Measurements from ENCODE around the gene NPDC1. TPM values are rescaled to one million over a fixed set of nuclear protein-coding genes. Genes with fewer than 3 reads are reported as not detected.

Gene NPDC1
- total and polyA plus RNA-seq, 11 donors, result 38.4 to 114 (median 55.1) TPM

DNA sequence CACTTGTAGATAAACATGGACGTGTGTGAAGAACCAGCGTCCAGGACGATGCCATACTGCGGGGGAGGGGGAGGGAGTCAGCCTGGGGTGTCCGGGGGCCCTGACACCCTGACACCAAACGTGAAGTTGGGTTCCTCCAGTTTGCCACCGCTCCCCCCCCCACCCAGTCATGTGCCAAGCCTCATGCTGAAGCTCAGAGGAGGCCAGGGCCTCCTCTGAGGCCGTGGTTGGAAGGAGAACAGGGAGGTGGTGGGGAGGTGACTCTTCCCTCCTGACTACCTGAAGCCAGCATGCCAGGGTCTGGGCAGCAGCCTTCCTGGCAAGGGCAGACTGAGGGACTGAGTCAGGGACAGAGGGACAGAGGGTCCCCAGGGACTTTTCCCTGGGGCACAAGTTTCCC, 6.3 kb upstream of the NPDC1 start:
- Histone ChIP-seq H3K4me3 (no peak overlapping the region), H3K9me3 (no peaks in the 10 kb centered on the region), H3K36me3 (no peaks in the 10 kb centered on the region), H3K4me1 (peaks cover 15 to 52% (median 34%) of the 10 kb centered on the region in 12 donors), H3K27ac (no peak overlapping the region), H3K27me3 (peaks cover 5 to 72% (median 43%) of the 10 kb centered on the region in 9 donors)
- no peak for ATAC-seq
- no peak for DNase-seq
- TF ChIP-seq POLR2A (IDR thresholded peaks at IDR 0.05), result no peak
- TF ChIP-seq, protein P1, sequence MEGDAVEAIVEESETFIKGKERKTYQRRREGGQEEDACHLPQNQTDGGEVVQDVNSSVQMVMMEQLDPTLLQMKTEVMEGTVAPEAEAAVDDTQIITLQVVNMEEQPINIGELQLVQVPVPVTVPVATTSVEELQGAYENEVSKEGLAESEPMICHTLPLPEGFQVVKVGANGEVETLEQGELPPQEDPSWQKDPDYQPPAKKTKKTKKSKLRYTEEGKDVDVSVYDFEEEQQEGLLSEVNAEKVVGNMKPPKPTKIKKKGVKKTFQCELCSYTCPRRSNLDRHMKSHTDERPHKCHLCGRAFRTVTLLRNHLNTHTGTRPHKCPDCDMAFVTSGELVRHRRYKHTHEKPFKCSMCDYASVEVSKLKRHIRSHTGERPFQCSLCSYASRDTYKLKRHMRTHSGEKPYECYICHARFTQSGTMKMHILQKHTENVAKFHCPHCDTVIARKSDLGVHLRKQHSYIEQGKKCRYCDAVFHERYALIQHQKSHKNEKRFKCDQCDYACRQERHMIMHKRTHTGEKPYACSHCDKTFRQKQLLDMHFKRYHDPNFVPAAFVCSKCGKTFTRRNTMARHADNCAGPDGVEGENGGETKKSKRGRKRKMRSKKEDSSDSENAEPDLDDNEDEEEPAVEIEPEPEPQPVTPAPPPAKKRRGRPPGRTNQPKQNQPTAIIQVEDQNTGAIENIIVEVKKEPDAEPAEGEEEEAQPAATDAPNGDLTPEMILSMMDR (IDR thresholded peaks at IDR 0.05), result no peak
- 64 to 81% (median 72%) methylated on average over 1 to 8 of the region's 8 CpGs for WGBS, 4 donors
- intact Hi-C loops (cut with DNase I), result no loop called here

DNA sequence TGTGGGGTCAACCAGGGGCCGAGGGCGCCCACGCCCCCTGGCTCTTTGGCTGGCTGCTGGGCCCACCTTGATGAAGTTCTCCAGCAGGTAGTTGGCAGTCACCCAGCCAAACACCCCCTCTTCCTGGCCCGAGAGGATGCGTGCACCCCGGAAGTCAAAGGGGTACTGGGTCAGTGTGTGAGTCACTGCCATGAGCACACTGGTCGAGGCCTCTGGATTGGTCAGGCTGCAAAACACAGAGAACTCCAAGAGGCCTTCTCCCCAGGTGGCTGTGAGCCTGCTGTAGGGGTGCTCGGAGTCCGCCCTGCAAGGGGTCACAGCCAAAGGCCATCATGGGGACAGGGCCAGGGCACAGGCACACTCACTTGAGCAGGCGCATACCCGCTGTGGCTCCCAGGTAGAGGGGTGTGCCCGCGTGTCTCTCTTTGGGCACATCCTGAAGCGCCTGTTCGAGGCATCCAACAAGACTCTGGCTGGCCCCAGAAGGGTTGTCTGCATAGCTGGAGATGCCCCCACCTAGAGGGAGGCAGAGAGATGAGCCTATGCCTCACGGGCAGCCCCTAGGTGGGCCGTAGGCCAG, 5.3 kb upstream of the NPDC1 start:
- TF ChIP-seq, protein P1 (IDR thresholded peaks at IDR 0.05), result no peak
- no peak for TF ChIP-seq POLR2A (IDR thresholded peaks at IDR 0.05)
- Histone ChIP-seq H3K4me3 (no peak overlapping the region), H3K27me3 (peaks cover 5 to 82% (median 47%) of the 10 kb centered on the region in 9 donors), H3K27ac (no peak overlapping the region), H3K4me1 (peaks cover 15 to 53% (median 36%) of the 10 kb centered on the region in 12 donors), H3K9me3 (no peaks in the 10 kb centered on the region), H3K36me3 (no peaks in the 10 kb centered on the region)
- no peak for DNase-seq
- no peak for ATAC-seq
- intact Hi-C loops (cut with DNase I), result no loop called here
- 74 to 95% (median 94%) methylated on average over 7 to 17 of the region's 17 CpGs for WGBS, 4 donors

DNA sequence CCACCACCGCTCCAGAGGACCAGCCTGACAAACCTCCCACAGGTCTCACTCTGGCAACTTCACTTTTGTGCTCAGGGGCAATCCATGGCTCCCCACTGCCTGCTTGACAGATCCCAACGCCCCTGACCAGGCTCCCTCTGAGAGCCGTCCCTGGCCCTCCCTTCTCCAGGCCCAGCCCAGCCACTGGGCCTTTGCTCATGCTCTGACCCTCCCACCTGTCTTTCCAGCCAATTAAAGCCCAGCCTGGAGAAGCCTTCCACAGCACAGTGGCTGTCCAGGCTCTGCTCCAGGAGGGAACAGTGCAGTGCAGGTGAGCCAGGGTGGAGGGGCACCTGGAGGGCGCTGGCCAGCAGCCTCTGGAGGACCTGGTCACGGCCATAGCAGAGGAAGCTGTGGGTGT, 4.6 kb upstream of the NPDC1 start:
- no peaks in the 10 kb centered on the region for H3K36me3 ChIP-seq
- H3K4me1 ChIP-seq, result peaks cover 15 to 50% (median 34%) of the 10 kb centered on the region in 12 donors
- H3K9me3 ChIP-seq, result no peaks in the 10 kb centered on the region
- H3K27ac ChIP-seq, result no peak overlapping the region
- DNase-seq (no peak), ATAC-seq (no peak)
- peaks cover 5 to 82% (median 47%) of the 10 kb centered on the region in 9 donors for H3K27me3 ChIP-seq
- WGBS, 4 donors, result 76 to 90% (median 85%) methylated on average over 5 of the region's 5 CpGs
- H3K4me3 ChIP-seq, result no peak overlapping the region
- intact Hi-C loops (cut with DNase I), result no loop called here
- TF ChIP-seq, protein P1 (IDR thresholded peaks at IDR 0.05), result no peak
- TF ChIP-seq POLR2A (IDR thresholded peaks at IDR 0.05), result no peak

DNA sequence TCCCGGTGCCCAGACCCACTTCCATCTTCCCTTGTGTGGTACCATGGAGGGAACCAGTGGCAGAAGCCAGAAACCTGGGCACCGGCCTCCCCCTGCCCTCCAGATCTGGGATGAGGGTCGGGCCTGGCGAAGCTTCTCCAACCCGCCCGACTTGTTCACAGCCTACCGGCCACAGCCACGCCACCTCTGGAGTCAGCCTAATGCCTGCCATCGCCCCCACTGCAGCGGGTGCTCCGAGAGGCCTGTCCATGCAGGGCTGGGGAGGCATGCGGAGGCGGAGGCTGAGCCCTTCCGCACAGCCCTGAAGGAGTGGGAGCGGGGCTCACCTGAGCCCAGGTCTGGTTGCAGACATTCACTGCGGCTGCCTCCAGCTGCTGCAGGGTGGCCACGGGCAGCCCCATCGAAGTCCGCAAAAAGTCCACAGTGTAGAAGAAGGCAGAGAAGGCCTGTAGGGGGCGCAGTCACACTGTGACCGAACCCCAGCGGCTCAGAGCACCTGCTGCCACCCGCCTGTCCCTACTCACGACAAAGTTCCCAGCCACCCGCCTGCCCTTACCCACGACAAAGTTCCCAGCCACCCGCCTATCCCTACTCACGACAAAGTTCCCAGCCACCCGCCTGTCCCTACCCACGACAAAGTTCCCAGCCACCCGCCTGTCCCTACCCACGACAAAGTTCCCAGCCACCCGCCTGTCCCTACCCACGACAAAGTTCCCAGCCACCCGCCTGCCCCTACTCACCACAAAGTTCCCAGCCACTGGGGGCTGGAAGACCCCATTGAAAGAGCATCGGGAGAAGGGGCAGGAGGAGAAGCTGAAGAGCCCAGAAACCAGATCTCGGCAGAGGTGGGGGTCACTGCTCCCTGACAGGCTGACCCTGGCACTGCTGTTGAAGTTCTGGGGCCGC, 3.8 kb upstream of the NPDC1 start:
- Histone ChIP-seq H3K4me3 (no peak overlapping the region), H3K27me3 (peaks cover 5 to 84% (median 47%) of the 10 kb centered on the region in 9 donors), H3K36me3 (no peaks in the 10 kb centered on the region), H3K9me3 (no peaks in the 10 kb centered on the region), H3K27ac (no peak overlapping the region), H3K4me1 (peaks cover 8 to 50% (median 32%) of the 10 kb centered on the region in 12 donors)
- DNase-seq, result peak in 2 of 5 donors; percentile 66 to 67
- intact Hi-C loops (cut with DNase I), result loop anchor here in 3 of 10 donors (2.0 kb wide), 2 partner anchors 15 to 17 kb away; no protein-coding TSS in a partner anchor
- 48 to 60% (median 50%) methylated on average over 21 to 38 of the region's 38 CpGs for WGBS, 4 donors
- TF ChIP-seq POLR2A (IDR thresholded peaks at IDR 0.05), result no peak
- TF ChIP-seq, protein P1 (IDR thresholded peaks at IDR 0.05), result peak; percentile 29 to 65 (median 50)
- ATAC-seq, result peak; percentile 4 to 28 (median 14)
